HG03103 (cell line): ENCODE data around the gene C5orf52.

ENCODE experiments used
- ATAC-seq: cut with Tn5 transposase; IDR thresholded peaks from one replicate; pipeline ENCODE4 v1.9.1; 2021; ENCODE audit warnings: low read depth; ENCODE audit not compliant: unreplicated experiment

The C5orf52 gene

GRCh38 chr5:157670662-157671591, at the start of gene C5orf52:
TSS of gene C5orf52 (plus strand) at chr5:157671533. CDS start at chr5:157671615, 82 bp downstream.
- ATAC-seq: no peak

GRCh38 chr5:157624144-157624543, 47.2 kb upstream of the C5orf52 start:
- no peak for ATAC-seq

GRCh38 chr5:157626831-157627230, 44.5 kb upstream of the C5orf52 start:
- no peak for ATAC-seq

GRCh38 chr5:157630341-157630740, 41.0 kb upstream of the C5orf52 start:
- ATAC-seq: no peak

- no peak for ATAC-seq
Observed at GRCh38 chr5:157640406-157641066, 30.8 kb upstream of the C5orf52 start.

- no peak for ATAC-seq
Observed at GRCh38 chr5:157648275-157648990, 22.9 kb upstream of the C5orf52 start.

GRCh38 chr5:157649101-157649500, 22.2 kb upstream of the C5orf52 start:
- no peak for ATAC-seq

- ATAC-seq: no peak
Observed at GRCh38 chr5:157650991-157651611, 20.2 kb upstream of the C5orf52 start.

GRCh38 chr5:157651623-157652376, 19.5 kb upstream of the C5orf52 start:
- peak; percentile 94 for ATAC-seq

GRCh38 chr5:157652377-157652692, 19.0 kb upstream of the C5orf52 start, which contains the start of gene SOX30:
TSS of gene SOX30 (minus strand) at chr5:157652438. CDS start at chr5:157652078, 360 bp downstream.
- no peak for ATAC-seq

GRCh38 chr5:157657516-157657915, 13.8 kb upstream of the C5orf52 start:
- ATAC-seq: no peak

- no peak for ATAC-seq
Observed at GRCh38 chr5:157658893-157659292, 12.4 kb upstream of the C5orf52 start.

GRCh38 chr5:157659868-157660660, 11.3 kb upstream of the C5orf52 start:
- ATAC-seq: no peak

GRCh38 chr5:157665467-157666070, 5.8 kb upstream of the C5orf52 start:
- no peak for ATAC-seq

GRCh38 chr5:157668356-157668755, 3.0 kb upstream of the C5orf52 start:
- no peak for ATAC-seq

GRCh38 chr5:157669701-157670097, 1.6 kb upstream of the C5orf52 start:
- ATAC-seq: no peak

GRCh38 chr5:157671592-157672330, 428 bp downstream of the C5orf52 start:
- ATAC-seq: no peak

- no peak for ATAC-seq
Observed at GRCh38 chr5:157672976-157673375, 1.6 kb downstream of the C5orf52 start.
